22Rv1 (cell line): ENCODE measurements around the gene TGFB1.

Experiments
- ZFX ChIP-seq: fragments of 450-650 bp; IDR thresholded peaks from 2 replicates; pipeline ENCODE4 v1.6.1; 2017; ENCODE audit warnings: antibody characterized with exemption, borderline replicate concordance
- TF ChIP-seq, protein P1 (sequence below): fragments of 450-650 bp; IDR thresholded peaks from 2 replicates; pipeline ENCODE4 v1.5.1; 2017; ENCODE audit warnings: mild to moderate bottlenecking

DNA sequence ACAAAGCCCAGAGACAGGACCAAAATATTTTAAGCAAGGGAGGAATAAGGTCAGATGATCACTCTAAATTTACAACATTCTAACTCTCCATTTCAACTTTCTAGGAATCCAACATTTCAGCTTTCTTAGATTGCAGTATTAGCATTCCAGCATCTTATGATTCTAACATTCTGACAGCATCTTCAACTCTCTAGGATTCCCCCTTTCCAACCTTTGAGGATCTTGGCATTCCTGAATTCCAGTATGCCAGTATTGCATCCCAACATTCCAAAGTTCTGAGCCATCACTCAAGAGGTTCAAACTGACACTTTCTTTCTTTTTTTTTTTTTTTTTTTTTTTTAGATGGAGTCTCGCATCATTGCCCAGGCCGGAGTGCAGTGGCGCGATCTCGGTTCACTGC, 13.8 kb downstream of the TGFB1 start:
- TF ChIP-seq, protein P1, sequence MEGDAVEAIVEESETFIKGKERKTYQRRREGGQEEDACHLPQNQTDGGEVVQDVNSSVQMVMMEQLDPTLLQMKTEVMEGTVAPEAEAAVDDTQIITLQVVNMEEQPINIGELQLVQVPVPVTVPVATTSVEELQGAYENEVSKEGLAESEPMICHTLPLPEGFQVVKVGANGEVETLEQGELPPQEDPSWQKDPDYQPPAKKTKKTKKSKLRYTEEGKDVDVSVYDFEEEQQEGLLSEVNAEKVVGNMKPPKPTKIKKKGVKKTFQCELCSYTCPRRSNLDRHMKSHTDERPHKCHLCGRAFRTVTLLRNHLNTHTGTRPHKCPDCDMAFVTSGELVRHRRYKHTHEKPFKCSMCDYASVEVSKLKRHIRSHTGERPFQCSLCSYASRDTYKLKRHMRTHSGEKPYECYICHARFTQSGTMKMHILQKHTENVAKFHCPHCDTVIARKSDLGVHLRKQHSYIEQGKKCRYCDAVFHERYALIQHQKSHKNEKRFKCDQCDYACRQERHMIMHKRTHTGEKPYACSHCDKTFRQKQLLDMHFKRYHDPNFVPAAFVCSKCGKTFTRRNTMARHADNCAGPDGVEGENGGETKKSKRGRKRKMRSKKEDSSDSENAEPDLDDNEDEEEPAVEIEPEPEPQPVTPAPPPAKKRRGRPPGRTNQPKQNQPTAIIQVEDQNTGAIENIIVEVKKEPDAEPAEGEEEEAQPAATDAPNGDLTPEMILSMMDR, result no peak
- TF ChIP-seq ZFX, result no peak
